HG03139 (cell line): ENCODE data around the gene SH2B3.

Experiments used
- ATAC-seq: cut with Tn5 transposase; IDR thresholded peaks from one replicate; pipeline ENCODE4 v1.9.1; 2021; ENCODE audit not compliant: unreplicated experiment

SH2B3 gene

GRCh38 chr12:111408686-111409402 is 3.1 kb downstream of the SH2B3 start:
- no peak for ATAC-seq

GRCh38 chr12:111409403-111409779 is 3.7 kb downstream of the SH2B3 start:
- no peak for ATAC-seq

- no peak for ATAC-seq
These were observed 4.2 kb downstream of the SH2B3 start for GRCh38 chr12:111409780-111410430.

DNA sequence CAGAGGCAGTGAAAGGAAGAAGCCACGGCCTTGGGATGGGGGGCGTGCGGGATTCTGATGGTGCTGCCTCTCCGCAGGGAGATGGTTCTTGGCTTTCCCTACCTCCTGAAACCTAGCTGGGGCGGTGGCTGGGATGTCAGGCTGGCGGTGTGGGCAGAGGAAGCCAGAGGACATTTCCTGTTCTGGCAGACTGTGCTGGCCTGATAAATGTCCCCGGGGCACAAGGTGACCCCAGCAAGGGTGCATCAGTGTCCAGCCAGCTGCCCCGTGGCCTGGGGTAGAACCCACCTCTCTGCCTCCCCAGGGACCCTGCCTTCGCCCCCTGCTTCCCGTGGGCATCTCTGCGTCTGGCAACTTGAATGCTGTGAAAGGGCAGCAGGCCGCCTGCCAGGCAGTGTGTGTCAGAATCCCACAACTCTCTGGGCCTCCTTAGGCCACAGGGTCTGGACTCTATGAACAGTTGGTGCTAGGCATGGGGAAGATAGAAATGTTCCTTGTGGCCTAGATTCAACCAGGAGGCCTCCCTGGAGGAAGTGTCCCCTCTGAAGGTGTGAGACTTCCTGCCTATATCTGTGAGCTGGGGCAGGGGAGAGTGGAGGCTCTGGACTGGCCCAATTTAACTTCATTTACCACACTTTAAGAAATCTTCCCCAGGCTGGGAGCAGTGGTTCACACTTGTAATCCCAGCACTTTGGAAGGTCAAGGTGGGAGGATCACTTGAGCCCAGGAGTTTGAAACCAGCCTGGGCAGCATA is 4.9 kb downstream of the SH2B3 start:
- no peak for ATAC-seq

- ATAC-seq = no peak
These were observed 5.6 kb downstream of the SH2B3 start for GRCh38 chr12:111411185-111411764.

DNA sequence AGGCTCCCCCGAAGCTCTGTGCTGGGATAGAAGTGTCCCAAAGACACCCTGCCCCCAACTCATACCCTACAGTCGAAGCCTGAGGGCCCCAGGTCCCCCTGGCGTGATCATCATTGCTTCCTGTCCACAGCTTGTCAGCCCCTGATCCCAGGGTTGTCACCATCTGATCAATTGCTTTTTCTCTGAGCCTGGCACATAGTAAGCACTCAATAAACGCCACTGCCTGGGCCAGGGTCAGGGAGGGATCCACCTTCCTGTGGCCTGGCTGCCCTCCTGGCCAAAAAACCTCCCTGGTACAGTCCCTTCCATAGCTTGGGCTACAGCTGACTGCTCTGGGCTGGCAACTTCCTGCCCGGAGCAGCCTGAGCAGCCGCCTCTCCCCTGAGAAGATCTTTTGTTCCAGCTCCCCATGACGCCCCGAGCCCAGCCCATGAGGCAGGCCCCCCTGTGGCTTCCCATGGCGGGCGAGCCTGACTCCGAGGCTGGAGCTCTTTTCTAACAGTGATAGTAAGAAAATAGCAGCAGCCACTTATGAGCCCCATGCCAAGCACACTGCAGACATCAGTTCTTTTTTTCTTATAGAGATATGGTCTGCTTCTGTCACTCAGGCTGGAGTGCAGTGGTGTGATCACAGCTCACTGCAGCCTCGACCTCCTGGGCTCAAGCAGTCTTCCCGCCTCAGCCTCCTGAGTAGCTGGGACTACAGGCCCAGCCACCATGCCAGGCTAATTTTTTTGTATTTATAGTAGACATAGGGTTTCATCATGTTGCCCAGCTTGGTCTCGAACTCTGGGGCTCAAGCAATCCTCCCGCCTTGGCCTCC is 6.5 kb downstream of the SH2B3 start:
- no peak for ATAC-seq

GRCh38 chr12:111412830-111413441 is 7.2 kb downstream of the SH2B3 start:
- no peak for ATAC-seq

DNA sequence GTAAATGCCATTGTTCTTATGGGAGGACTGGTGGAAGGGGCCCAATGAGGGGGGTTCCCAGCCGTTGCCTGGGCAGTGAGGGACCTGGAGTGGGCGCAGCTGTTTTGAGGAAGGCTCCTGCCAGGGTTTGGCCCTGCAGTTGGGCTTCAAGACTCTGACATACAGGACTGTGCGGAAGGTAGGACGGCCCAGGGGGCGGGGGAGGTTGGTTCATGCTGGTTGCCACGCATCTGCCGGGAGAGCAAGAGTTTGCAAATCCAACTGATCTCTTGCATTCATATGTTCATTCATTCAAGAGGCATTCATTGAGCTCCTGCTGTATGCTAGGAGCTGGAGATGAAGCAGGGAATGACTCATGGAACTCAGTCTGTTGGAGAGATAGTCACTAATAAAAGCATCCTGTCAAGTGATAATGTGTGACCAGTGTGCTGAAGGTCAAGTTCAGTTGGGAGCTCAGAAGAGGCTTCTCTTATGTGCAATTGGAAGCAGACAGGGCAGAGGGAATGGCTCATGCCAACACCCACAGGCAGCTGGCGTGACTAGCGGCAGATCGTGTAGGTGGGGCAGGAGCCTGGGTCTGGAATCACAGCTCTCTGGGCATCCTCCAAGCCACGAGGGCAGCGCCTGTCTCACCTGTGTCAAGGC is 7.8 kb downstream of the SH2B3 start:
- no peak for ATAC-seq

- ATAC-seq = no peak
These were observed 9.1 kb downstream of the SH2B3 start for GRCh38 chr12:111414711-111415252.

GRCh38 chr12:111417290-111417689 is 11.6 kb downstream of the SH2B3 start:
- ATAC-seq = no peak

DNA sequence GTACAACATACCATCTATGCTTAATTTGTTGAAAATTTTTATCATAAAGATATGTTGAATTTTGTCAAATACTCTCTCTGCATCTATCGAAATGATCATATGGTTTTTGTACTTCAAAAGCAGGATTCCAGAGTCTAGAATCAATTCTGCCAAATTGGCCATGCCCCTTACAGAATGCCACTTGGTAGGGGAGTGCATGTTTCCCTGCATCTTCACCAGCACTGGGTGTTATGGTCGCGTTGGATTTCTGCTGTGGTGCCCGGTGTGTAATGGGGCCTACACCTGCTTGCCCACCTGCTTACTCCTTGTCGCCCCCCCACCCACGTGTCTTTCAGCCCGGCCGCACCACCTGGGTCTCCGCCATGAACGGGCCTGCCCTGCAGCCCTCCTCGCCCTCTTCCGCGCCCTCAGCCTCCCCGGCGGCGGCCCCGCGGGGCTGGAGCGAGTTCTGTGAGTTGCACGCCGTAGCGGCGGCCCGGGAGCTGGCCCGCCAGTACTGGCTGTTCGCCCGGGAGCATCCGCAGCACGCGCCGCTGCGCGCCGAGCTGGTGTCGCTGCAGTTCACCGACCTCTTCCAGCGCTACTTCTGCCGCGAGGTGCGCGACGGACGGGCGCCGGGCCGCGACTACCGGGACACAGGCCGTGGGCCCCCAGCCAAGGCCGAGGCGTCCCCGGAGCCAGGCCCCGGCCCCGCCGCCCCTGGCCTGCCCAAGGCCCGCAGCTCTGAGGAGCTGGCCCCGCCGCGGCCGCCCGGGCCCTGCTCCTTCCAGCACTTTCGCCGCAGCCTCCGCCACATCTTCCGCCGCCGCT is 12.3 kb downstream of the SH2B3 start:
- no peak for ATAC-seq

- ATAC-seq = no peak
These were observed 12.8 kb downstream of the SH2B3 start for GRCh38 chr12:111418594-111418880.

DNA sequence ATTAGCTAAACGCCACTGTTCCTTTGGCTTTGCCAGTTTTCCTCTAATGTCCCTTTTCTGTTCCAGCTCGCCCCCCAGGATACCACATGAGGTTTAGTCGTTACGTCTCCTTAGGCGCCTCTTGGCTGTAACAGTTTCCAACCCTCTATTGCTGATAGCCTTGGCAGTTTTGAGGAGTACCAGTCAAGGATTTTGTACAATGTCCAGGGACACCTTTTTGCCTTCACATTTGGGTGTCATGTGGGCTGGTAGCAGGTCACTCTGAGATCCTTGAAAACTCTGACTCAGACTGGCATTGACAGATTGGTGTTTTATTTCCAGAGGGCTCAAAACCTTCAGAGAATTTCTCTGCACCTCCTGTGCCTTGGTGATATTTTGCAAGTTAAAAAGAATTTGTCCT is 14.1 kb downstream of the SH2B3 start:
- ATAC-seq = no peak

DNA sequence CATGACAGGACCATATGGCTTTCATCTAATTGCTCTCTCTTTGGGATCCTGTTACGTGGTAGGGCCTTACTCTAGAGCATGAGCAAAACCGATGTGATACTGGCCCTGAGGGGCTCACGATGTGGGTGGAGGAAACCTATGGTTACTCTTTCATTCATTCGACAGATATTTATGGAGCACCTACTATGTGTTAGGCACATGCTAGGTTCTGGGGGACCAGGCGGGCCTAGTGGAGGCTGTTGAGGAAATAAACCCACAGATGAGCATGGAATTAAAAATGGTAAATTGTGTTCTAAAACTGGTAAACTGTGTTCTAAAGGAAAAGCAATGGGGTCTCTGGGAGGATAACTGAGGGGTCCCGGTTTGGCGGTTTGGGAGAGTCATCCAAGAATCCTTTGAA is 14.8 kb downstream of the SH2B3 start:
- ATAC-seq = no peak

- ATAC-seq = no peak
These were observed 18.6 kb downstream of the SH2B3 start for GRCh38 chr12:111424189-111424792.

DNA sequence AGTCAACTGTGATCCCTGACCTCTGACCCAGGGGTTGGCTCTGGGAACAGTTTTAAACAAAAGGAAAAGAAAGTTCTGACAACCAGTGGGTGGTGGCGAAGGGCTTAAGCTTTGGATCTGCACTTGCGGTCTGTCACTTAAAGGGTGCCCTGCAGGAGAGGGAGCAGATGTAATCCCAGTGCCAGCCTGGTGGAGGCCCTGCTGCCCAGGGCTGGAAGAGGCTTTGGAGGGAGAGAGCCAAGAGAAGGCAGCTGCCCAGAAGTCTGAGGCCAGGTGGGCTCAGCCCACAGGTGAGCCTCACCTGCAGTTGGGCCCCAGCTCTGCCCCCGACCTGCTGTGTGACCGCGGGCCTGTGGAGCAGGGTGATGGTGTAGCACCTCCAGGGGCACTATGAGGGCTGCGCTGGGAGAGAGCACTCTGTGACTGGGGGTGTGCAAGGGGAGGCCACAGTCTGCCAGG is 19.1 kb downstream of the SH2B3 start:
- no peak for ATAC-seq

DNA sequence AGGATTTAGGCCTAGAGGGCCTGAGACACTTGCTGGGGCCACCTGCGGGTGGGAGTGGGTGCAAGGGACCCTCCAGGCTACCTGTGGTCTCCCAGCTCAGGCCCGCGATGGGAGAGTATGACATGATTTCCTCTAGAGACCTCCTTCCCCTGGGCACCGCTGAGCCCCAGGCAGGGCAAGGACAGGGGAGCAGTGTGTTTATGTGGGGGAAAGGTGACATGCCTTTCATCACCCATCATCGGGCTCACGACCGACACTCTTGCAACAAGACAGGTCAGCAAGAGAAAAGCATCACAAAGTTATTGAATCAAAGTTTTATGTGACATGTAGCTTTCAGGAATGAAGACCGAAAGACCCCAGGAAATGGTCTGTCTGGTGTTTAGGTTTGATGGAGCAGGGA is 19.9 kb downstream of the SH2B3 start:
- ATAC-seq = no peak

DNA sequence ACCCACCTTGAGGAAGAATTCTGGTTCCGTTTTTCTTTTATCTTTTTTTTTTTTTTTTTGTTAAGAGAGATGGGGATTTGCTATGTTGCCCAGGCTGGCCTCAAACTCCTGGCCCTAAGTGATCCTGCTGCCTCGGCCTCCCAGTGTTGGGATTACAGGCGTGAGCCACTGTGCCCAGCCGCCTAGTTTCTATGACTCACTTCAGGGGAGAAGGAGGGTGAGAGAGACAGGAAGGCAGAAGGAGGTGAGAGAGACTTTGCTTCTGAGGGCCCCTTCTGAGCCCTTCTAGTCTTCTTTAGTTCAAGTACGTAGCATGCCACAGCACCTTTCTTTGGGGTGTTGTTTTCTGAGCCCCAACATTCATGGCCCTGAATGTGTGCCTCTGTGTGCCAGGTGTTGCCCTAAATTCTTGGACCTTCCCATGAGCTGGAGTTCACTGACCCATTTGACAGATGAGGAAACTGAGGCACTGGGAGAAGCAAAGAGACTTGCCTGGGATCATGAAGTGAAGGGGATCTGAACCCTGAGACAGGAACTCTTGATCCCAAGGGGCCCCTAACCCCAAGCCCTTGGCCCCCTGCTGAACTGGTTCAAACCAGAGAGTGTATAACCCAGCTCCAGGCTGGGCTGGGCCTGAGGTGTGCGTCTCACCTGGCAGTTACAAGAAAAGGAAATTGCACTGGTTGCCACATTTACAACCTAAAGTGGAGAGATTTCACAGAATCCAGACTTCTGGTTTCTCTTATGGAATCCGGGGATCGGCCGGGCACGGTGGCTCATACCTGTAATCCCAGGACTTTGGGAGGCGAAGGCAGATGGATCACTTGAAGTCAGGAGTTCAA is 20.8 kb downstream of the SH2B3 start:
- ATAC-seq = no peak
